Activated CD8-positive, alpha-beta T cell treated with anti-CD3 and anti-CD28 coated beads for 36 hours (primary cell): ENCODE measurements around the gene SETX. TPM values are rescaled to one million over a fixed set of nuclear protein-coding genes. Genes with fewer than 3 reads are reported as not detected.

Experiments used
- ATAC-seq: fragments of 200-7000 bp; cut with Tn5 transposase; one replicate; pipeline ENCODE4 v1.10.0; 2021; ENCODE audit warnings: mild to moderate bottlenecking, moderate library complexity
- CTCF ChIA-PET: fragments of 350-600 bp; sonication (Branson Sonifier 250); formaldehyde crosslinking; loops from one replicate; lab custom pipeline; 2021; ENCODE audit warnings: antibody characterized with exemption; lab: Charles Lee
- POLR2A ChIA-PET: fragments of 350-600 bp; sonication (Branson Sonifier 250); formaldehyde crosslinking; loops from one replicate; lab custom pipeline; 2021; ENCODE audit warnings: antibody characterized with exemption; lab: Charles Lee
- DNase-seq: peaks from one replicate; pipeline ENCODE4 v3.0.0-alpha.2; 2020
- H3K27ac Mint-ChIP-seq: one replicate; pipeline ENCODE4 v1.8.0; 2021; ENCODE audit warnings: mild to moderate bottlenecking, mixed read lengths
- H3K27me3 Mint-ChIP-seq: one replicate; pipeline ENCODE4 v1.8.0; 2021; ENCODE audit warnings: mixed read lengths
- H3K36me3 Mint-ChIP-seq: one replicate; pipeline ENCODE4 v1.8.0; 2021; ENCODE audit warnings: low read depth, mixed read lengths
- H3K4me1 Mint-ChIP-seq: one replicate; pipeline ENCODE4 v1.8.0; 2021; ENCODE audit warnings: low read depth, mixed read lengths
- H3K4me3 Mint-ChIP-seq: one replicate; pipeline ENCODE4 v1.8.0; 2021; ENCODE audit warnings: mild to moderate bottlenecking, moderate library complexity, mixed read lengths
- H3K9me3 Mint-ChIP-seq: one replicate; pipeline ENCODE4 v1.8.0; 2021; ENCODE audit warnings: mixed read lengths
- intact Hi-C: fragments of 100-400 bp; cut with micrococcal nuclease; formaldehyde crosslinking; loops from one replicate; pipeline ENCODE4 v1.10.0; 2022
- total RNA-seq, 2 experiments: library from RNA; stranded (reverse); gene quantifications; one replicate each; pipeline ENCODE4 v1.2.3, GENCODE V29; 2021
- TF ChIP-seq, protein P1 (sequence below): fragments of 200-600 bp; IDR thresholded peaks from one replicate; pipeline ENCODE4 v1.8.0; 2022; ENCODE audit warnings: antibody characterized with exemption, mild to moderate bottlenecking

SETX gene
- total RNA-seq, 2 experiments from 2014 or later = 32.6 to 33.8 TPM

DNA sequence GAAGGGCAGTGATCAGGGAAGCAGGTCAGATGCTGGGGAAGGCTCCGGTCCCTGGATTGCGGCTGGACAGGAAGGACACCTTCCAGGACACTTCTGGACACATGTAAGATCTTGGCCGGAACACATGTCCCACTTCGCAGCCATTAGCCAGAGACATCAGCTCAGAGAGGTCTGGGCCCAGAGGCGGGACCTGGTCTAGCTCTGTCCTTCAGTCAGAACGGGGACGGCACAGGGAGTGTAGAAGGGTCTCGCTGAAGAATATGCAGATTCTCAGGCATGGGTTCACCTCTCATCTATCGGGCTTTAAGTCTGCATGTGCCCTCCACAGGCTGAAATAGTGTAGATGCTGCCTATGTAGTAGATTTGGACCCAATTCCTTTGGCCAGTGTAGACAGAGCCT is 119.7 kb downstream of the SETX start:
- Mint-ChIP-seq H3K9me3 (no peaks in the 10 kb centered on the region), H3K4me3 (no peak overlapping the region), H3K4me1 (no peaks in the 10 kb centered on the region), H3K27ac (no peak overlapping the region), H3K36me3 (no peaks in the 10 kb centered on the region), H3K27me3 (no peaks in the 10 kb centered on the region)
- intact Hi-C loops = loop anchor here (5.0 kb wide), 1 partner anchor 63 kb away; no protein-coding TSS in a partner anchor
- ATAC-seq = no peak
- no peak for DNase-seq
- POLR2A ChIA-PET = no interaction called here
- CTCF ChIA-PET = interaction anchor here (1.2 to 9.9 kb wide), 12 partner anchors 12 to 899 kb away, joined by 3 to 193 read pairs (median 9); partner anchors contain the start of gene NTNG2
- TF ChIP-seq, protein P1, sequence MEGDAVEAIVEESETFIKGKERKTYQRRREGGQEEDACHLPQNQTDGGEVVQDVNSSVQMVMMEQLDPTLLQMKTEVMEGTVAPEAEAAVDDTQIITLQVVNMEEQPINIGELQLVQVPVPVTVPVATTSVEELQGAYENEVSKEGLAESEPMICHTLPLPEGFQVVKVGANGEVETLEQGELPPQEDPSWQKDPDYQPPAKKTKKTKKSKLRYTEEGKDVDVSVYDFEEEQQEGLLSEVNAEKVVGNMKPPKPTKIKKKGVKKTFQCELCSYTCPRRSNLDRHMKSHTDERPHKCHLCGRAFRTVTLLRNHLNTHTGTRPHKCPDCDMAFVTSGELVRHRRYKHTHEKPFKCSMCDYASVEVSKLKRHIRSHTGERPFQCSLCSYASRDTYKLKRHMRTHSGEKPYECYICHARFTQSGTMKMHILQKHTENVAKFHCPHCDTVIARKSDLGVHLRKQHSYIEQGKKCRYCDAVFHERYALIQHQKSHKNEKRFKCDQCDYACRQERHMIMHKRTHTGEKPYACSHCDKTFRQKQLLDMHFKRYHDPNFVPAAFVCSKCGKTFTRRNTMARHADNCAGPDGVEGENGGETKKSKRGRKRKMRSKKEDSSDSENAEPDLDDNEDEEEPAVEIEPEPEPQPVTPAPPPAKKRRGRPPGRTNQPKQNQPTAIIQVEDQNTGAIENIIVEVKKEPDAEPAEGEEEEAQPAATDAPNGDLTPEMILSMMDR = no peak

DNA sequence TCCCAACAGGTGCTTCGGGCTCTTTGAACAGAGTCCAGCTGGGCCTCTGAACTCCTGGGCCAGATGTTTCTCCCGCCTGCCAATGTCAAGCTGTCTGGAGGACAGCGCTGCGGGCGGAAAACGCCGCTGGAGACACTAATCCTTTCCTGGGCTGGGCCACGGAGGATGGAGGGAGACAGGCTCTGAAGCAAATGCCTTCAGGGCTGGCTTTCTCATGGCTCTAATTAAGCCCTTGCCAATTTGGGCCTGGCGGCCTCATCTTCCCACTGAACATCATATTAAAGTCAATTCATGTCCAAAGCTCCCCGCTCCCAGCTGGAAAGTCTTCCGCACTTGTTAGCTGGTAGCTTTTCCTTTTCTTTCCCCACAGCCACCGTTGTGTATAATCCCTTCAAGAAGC is 120.3 kb downstream of the SETX start:
- no peak overlapping the region for H3K27ac Mint-ChIP-seq
- no peaks in the 10 kb centered on the region for H3K36me3 Mint-ChIP-seq
- no peak for ATAC-seq
- DNase-seq = no peak
- H3K27me3 Mint-ChIP-seq = no peaks in the 10 kb centered on the region
- no peaks in the 10 kb centered on the region for H3K4me1 Mint-ChIP-seq
- POLR2A ChIA-PET = interaction anchor here (0.6 kb wide), 1 partner anchor 177 kb away, joined by 3 read pairs; no protein-coding TSS in a partner anchor
- CTCF ChIA-PET = interaction anchor here (1.0 to 9.9 kb wide), 6 partner anchors 14 to 898 kb away, joined by 3 to 193 read pairs (median 4); partner anchors contain the start of gene NTNG2
- TF ChIP-seq, protein P1 = no peak
- no peaks in the 10 kb centered on the region for H3K9me3 Mint-ChIP-seq
- intact Hi-C loops = no loop called here
- no peak overlapping the region for H3K4me3 Mint-ChIP-seq

DNA sequence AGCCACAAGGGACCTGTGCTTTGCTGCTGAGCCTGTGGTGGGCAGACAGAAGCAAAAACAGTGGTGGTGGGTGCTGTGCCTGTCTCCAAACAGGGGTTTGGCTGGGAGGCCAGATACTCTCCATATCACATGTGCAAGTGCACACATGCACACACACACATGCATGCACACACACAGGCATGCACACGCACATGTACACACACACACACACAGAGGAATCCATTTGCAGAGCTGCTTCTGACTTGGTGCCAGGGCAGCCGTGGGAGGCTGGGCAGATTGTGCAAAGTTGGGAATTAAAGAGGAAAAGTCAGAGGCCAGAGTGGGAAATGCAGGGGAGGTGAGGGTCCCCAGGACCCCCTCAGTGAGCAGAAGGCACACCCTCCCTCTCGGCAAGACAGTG is 121.6 kb downstream of the SETX start:
- ATAC-seq (no peak), DNase-seq (no peak)
- Mint-ChIP-seq H3K27me3 (no peaks in the 10 kb centered on the region), H3K4me3 (no peak overlapping the region), H3K27ac (no peak overlapping the region), H3K9me3 (no peaks in the 10 kb centered on the region), H3K4me1 (peaks cover 3% of the 10 kb centered on the region), H3K36me3 (no peaks in the 10 kb centered on the region)
- intact Hi-C loops = no loop called here
- TF ChIP-seq, protein P1 = no peak
- POLR2A ChIA-PET = no interaction called here
- CTCF ChIA-PET = interaction anchor here (1.8 to 9.9 kb wide), 3 partner anchors 13 to 470 kb away, joined by 4 to 193 read pairs (median 9); partner anchors contain the start of gene NTNG2

DNA sequence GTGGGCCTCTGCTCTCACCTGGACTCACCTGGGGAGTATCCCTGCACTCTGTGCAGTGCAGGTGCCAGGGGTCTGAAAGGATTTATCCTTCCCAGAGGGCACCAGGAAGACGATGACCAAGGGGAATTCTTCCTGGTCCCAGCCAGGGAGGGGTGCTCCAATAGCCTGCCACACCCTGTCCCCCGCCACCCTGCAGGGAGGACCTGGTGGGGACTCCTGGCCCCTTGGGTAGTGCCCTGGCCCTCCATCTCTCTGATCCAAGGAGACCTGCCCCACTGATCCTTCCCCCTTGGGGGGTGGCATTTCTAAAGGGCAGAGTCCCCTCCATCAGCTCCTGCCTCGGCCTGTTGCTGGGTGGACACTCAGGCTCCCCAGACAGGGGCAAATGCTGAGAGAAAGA is 122.3 kb downstream of the SETX start:
- intact Hi-C loops = no loop called here
- ChIA-PET POLR2A (no interaction called here), CTCF (interaction anchor here (9.9 kb wide), 1 partner anchor 65 kb away, joined by 193 read pairs; the partner anchor contains the start of gene NTNG2)

More for the DNA sequence above, 122.3 kb downstream of the SETX start:
- Mint-ChIP-seq H3K4me1 (peaks cover 3% of the 10 kb centered on the region), H3K36me3 (no peaks in the 10 kb centered on the region), H3K4me3 (no peak overlapping the region), H3K9me3 (no peaks in the 10 kb centered on the region), H3K27ac (no peak overlapping the region), H3K27me3 (no peaks in the 10 kb centered on the region)
- no peak for ATAC-seq
- TF ChIP-seq, protein P1 = no peak
- no peak for DNase-seq
